Ishikawa (cell line): Measurements from ENCODE around the gene MPLKIP.

Experiments used
- CEBPB ChIP-seq: IDR thresholded peaks from 2 replicates; pipeline ENCODE4 v1.6.1; 2012
- CREB1 ChIP-seq: IDR thresholded peaks from 2 replicates; pipeline ENCODE4 v1.6.1; 2012; ENCODE audit warnings: low read depth
- EGR1 ChIP-seq: IDR thresholded peaks from 2 replicates; pipeline ENCODE4 v1.6.1; 2012
- EP300 ChIP-seq: IDR thresholded peaks from 2 replicates; pipeline ENCODE4 v1.6.1; 2012; ENCODE audit warnings: borderline replicate concordance
- FOXM1 ChIP-seq: IDR thresholded peaks from 2 replicates; pipeline ENCODE4 v1.6.1; 2012; ENCODE audit warnings: low read depth, borderline replicate concordance
- MAX ChIP-seq: IDR thresholded peaks from 2 replicates; pipeline ENCODE4 v1.6.1; 2012
- NFIC ChIP-seq: IDR thresholded peaks from 2 replicates; pipeline ENCODE4 v1.6.1; 2012
- RAD21 ChIP-seq: IDR thresholded peaks from 2 replicates; pipeline ENCODE4 v1.6.1; 2012; ENCODE audit warnings: low read depth
- REST ChIP-seq: IDR thresholded peaks from 2 replicates; pipeline ENCODE4 v1.6.1; 2012; ENCODE audit warnings: low read depth, mild to moderate bottlenecking
- TAF1 ChIP-seq: IDR thresholded peaks from 2 replicates; pipeline ENCODE4 v1.6.1; 2012; ENCODE audit warnings: low read depth, mild to moderate bottlenecking
- TCF12 ChIP-seq: IDR thresholded peaks from 2 replicates; pipeline ENCODE4 v1.6.1; 2012; ENCODE audit warnings: low read depth
- TEAD4 ChIP-seq: IDR thresholded peaks from 2 replicates; pipeline ENCODE4 v1.6.1; 2012
- USF1 ChIP-seq: IDR thresholded peaks from 2 replicates; pipeline ENCODE4 v1.6.1; 2012
- YY1 ChIP-seq: IDR thresholded peaks from 2 replicates; pipeline ENCODE4 v1.6.1; 2012; ENCODE audit warnings: low read depth
- ZBTB7A ChIP-seq: IDR thresholded peaks from 2 replicates; pipeline ENCODE4 v1.6.1; 2012; ENCODE audit warnings: low read depth

MPLKIP gene

GRCh38 chr7:40175725-40176510, 41.5 kb upstream of the MPLKIP start:
- TF ChIP-seq RAD21 (no peak), USF1 (no peak), NFIC (no peak), CREB1 (no peak), TCF12 (no peak), FOXM1 (no peak), TEAD4 (no peak), CEBPB (no peak), REST (no peak), TAF1 (no peak)

- TF ChIP-seq REST, result no peak
- no peak for TF ChIP-seq NFIC
- TF ChIP-seq TEAD4, result no peak
- TF ChIP-seq RAD21, result no peak
- TF ChIP-seq MAX, result no peak
- TF ChIP-seq TAF1, result no peak
- TF ChIP-seq CREB1, result no peak
- TF ChIP-seq EP300, result no peak
- no peak for TF ChIP-seq TCF12
- TF ChIP-seq EGR1, result no peak
- TF ChIP-seq USF1, result no peak
- TF ChIP-seq FOXM1, result no peak
- no peak for TF ChIP-seq ZBTB7A
- TF ChIP-seq CEBPB, result no peak
- no peak for TF ChIP-seq YY1
These were observed 32.9 kb upstream of the MPLKIP start for GRCh38 chr7:40167291-40167690.

GRCh38 chr7:40165216-40165615, 30.8 kb upstream of the MPLKIP start:
- TF ChIP-seq MAX (no peak), NFIC (no peak), YY1 (no peak), TEAD4 (no peak), FOXM1 (no peak), ZBTB7A (no peak), EP300 (no peak), USF1 (no peak), EGR1 (no peak), TAF1 (no peak), CEBPB (no peak), RAD21 (no peak), CREB1 (no peak), REST (no peak)

- TF ChIP-seq TCF12, result no peak
- TF ChIP-seq ZBTB7A, result no peak
- no peak for TF ChIP-seq YY1
- no peak for TF ChIP-seq FOXM1
- TF ChIP-seq EGR1, result no peak
- no peak for TF ChIP-seq MAX
- no peak for TF ChIP-seq CEBPB
- no peak for TF ChIP-seq CREB1
- no peak for TF ChIP-seq TAF1
- TF ChIP-seq TEAD4, result no peak
- TF ChIP-seq USF1, result no peak
These were observed 28.1 kb upstream of the MPLKIP start for GRCh38 chr7:40162516-40162915.
